Measurements from ENCODE around the gene NUTF2. TPM values are rescaled to one million over a fixed set of nuclear protein-coding genes. Genes with fewer than 3 reads are reported as not detected.
A peak's percentile ranks its signal among the peaks of the same experiment; 100 is the strongest.

The NUTF2 gene
- total and polyA plus RNA-seq, 2 of the 4 experiments (the other 2 are of a cell fraction) = 42.7 to 361 TPM

GRCh38 chr16:67884684-67885083 lies 38.0 kb downstream of the NUTF2 start, which contains the start of gene NRN1L:
TSS of gene NRN1L (plus strand) at chr16:67884885. CDS start at chr16:67884904, 19 bp downstream.
- H3K9me1 ChIP-seq (ENCODE audit: insufficient read depth, low read length) = no peaks in the 10 kb centered on the region
- H4K5ac ChIP-seq (ENCODE audit: low read depth, low read length) = no peak within 1 kb of the TSS
- no peak within 1 kb of the TSS for H2BK5ac ChIP-seq (ENCODE audit: low read depth, low read length, poor library complexity, severe bottlenecking)
- no peak within 1 kb of the TSS for H3K27ac ChIP-seq (ENCODE audit: insufficient read depth, low read length)
- H2BK120ac ChIP-seq (ENCODE audit: low read depth, low read length) = no peak within 1 kb of the TSS
- ChIA-PET POLR2A (ENCODE audit: unreplicated experiment) (no interaction called here), CTCF (interaction anchor here (0.8 to 1.9 kb wide), 6 partner anchors 10 to 68 kb away, joined by 3 to 14 read pairs (median 4); no protein-coding TSS in a partner anchor)
- no peak within 1 kb of the TSS for H3K4ac ChIP-seq (ENCODE audit: low read depth, low read length)
- TF ChIP-seq ELK1 (IDR thresholded peaks at IDR 0.05; ENCODE audit: borderline replicate concordance, low read depth, low read length) (no peak), CTCF (conservative IDR thresholded peaks at IDR 0.05; ENCODE audit: low read depth, low read length) (no peak), RAD21 (IDR thresholded peaks at IDR 0.05; ENCODE audit: low read length) (peak; percentile 10; the same call in 1 of the 2 replicates), SMC3 (IDR thresholded peaks at IDR 0.05; ENCODE audit: low read depth, low read length) (peak; percentile 15; the same call in 1 of the 2 replicates), USF2 (IDR thresholded peaks at IDR 0.05; ENCODE audit: low read depth, low read length) (no peak), MXI1 (IDR thresholded peaks at IDR 0.05; ENCODE audit: borderline replicate concordance, low read depth, low read length) (peak; percentile 65; the same call in 1 of the 2 replicates), MAZ (IDR thresholded peaks at IDR 0.05; ENCODE audit: borderline replicate concordance, low read depth, low read length) (peak; percentile 88; the same call in 1 of the 2 replicates), CEBPB (IDR thresholded peaks at IDR 0.05; ENCODE audit: low read depth, low read length) (no peak), CHD1 (IDR thresholded peaks at IDR 0.05; ENCODE audit: low read depth, low read length) (no peak), POLR2A (IDR thresholded peaks at IDR 0.05; ENCODE audit: low read depth, low read length) (no peak), FOS (IDR thresholded peaks at IDR 0.05; ENCODE audit: low read depth, low read length) (no peak), RCOR1 (IDR thresholded peaks at IDR 0.05; ENCODE audit: insufficient replicate concordance, low read length) (no peak)
- H2BK15ac ChIP-seq (ENCODE audit: low read depth, low read length) = no peak within 1 kb of the TSS
- H2AK5ac ChIP-seq (ENCODE audit: low read depth, low read length) = no peak within 1 kb of the TSS
- peak within 1 kb of the TSS; percentile 86 for H2AK9ac ChIP-seq (replicated peaks; ENCODE audit: low read depth, low read length, poor library complexity)
- intact Hi-C loops (cut with micrococcal nuclease) (loop anchor here (1.0 kb wide), 1 partner anchor 18 kb away; no protein-coding TSS in a partner anchor), in situ Hi-C loops (cut with MboI; ENCODE audit: low sequenced_read_pairs) (no loop called here), dilution Hi-C loops (cut with HindIII; ENCODE audit: low sequenced_read_pairs, unreplicated experiment) (no loop called here)
- H3K18ac ChIP-seq (ENCODE audit: low read depth, low read length) = no peak within 1 kb of the TSS
- peak within 1 kb of the TSS; percentile 27; the same call in 1 of the 2 replicates for H3K4me2 ChIP-seq (ENCODE audit: low read depth, low read length)
- H3K14ac ChIP-seq (replicated peaks; ENCODE audit: low read depth, low read length) = no peak within 1 kb of the TSS
- H3K4me1 ChIP-seq (ENCODE audit: control insufficient read depth, insufficient read depth, low read length) = peaks cover 4% of the 10 kb centered on the region; the same call in 1 of the 2 replicates
- H3K9ac ChIP-seq (ENCODE audit: low read depth, low read length) = no peak within 1 kb of the TSS
- H4K91ac ChIP-seq (ENCODE audit: insufficient read depth, low read depth, low read length) = no peak within 1 kb of the TSS
- H4K20me1 ChIP-seq (ENCODE audit: insufficient read depth, low read length) = peaks cover 32% of the 10 kb centered on the region
- H3K79me1 ChIP-seq (ENCODE audit: low read depth in 1 of 2, low read length in 2 of 2) = peaks cover 0 to 5% of the 10 kb centered on the region in 2 experiments; a peak in 2 of 4 replicates
- no peak within 1 kb of the TSS for H2BK20ac ChIP-seq (ENCODE audit: low read depth, low read length)
- WGBS, 2 experiments (ENCODE audit: extremely low coverage in 2 of 2, insufficient read length in 1 of 2) = no CpG with 5 or more reads among the region's 22 CpGs
- BruUV-seq (replicated peaks) = no TSS peak
- no peak within 1 kb of the TSS for H4K8ac ChIP-seq (ENCODE audit: low read depth in 2 of 2, low read length in 2 of 2)
- no peak within 1 kb of the TSS for H3K56ac ChIP-seq (ENCODE audit: extremely low read depth, insufficient read depth, low read length)
- no peak within 1 kb of the TSS for H3K4me3 ChIP-seq (ENCODE audit: insufficient read depth, low read depth, low read length)
- H3K36me3 ChIP-seq (ENCODE audit: control insufficient read depth, insufficient read depth, low read length) = peaks cover 46% of the 10 kb centered on the region
- H2AFZ ChIP-seq (replicated peaks; ENCODE audit: low read length, poor library complexity) = peak within 1 kb of the TSS; percentile 74
- DNase-seq (peak; percentile 89), ATAC-seq (ENCODE audit: low read depth) (peak; percentile 98)
- H3K9me3 ChIP-seq (ENCODE audit: control insufficient read depth, insufficient read depth, low read length) = no peaks in the 10 kb centered on the region
- no peaks in the 10 kb centered on the region for H3K27me3 ChIP-seq (ENCODE audit: control insufficient read depth, insufficient read depth, low read length)
- H3K23ac ChIP-seq (ENCODE audit: low read depth, low read length) = 0 out of 2 replicates have a peak within 1 kb of the TSS, but pooled peaks have one; percentile 24
